ENCODE measurements around the gene EEIG1.
"Not testable (repeated sequence)": the region's sequence is repeated elsewhere in the genome, so short reads cannot be mapped to it uniquely, and the experiment has no call there.

The EEIG1 gene

GRCh38 chr9:127980706-127981558, at the start of gene EEIG1:
EEIG1 (minus strand) TSS chr9:127980989; CDS start chr9:127980137, 852 bp downstream.
- peak; percentile 87 for DNase-seq (ENCODE audit: low read depth)

- DNase-seq (ENCODE audit: low read depth) = no peak
These were observed 46.9 kb upstream of the EEIG1 start for GRCh38 chr9:128027705-128028104.

GRCh38 chr9:128026773-128027541, 46.2 kb upstream of the EEIG1 start:
- DNase-seq (ENCODE audit: low read depth) = peak; percentile 18

- no peak for DNase-seq (ENCODE audit: low read depth)
These were observed 45.5 kb upstream of the EEIG1 start for GRCh38 chr9:128026255-128026772.

- no peak for DNase-seq (ENCODE audit: low read depth)
These were observed 44.9 kb upstream of the EEIG1 start for GRCh38 chr9:128025736-128026135.

- DNase-seq (ENCODE audit: low read depth) = no peak
These were observed 44.0 kb upstream of the EEIG1 start for GRCh38 chr9:128024761-128025308.

GRCh38 chr9:128023671-128024070, 42.9 kb upstream of the EEIG1 start:
- DNase-seq (ENCODE audit: low read depth) = not testable (repeated sequence)

GRCh38 chr9:128022886-128023285, 42.1 kb upstream of the EEIG1 start:
- peak; percentile 34 for DNase-seq (ENCODE audit: low read depth)

GRCh38 chr9:128021098-128021497, 40.3 kb upstream of the EEIG1 start:
- DNase-seq (ENCODE audit: low read depth) = no peak

GRCh38 chr9:128020692-128021091, 39.9 kb upstream of the EEIG1 start:
- no peak for DNase-seq (ENCODE audit: low read depth)

- DNase-seq (ENCODE audit: low read depth) = no peak
These were observed 34.9 kb upstream of the EEIG1 start for GRCh38 chr9:128015696-128016095.

GRCh38 chr9:128011071-128011817, 30.5 kb upstream of the EEIG1 start:
- peak; percentile 23 for DNase-seq (ENCODE audit: low read depth)

GRCh38 chr9:128009639-128010038, 28.9 kb upstream of the EEIG1 start:
- DNase-seq (ENCODE audit: low read depth) = no peak

- DNase-seq (ENCODE audit: low read depth) = no peak
These were observed 27.4 kb upstream of the EEIG1 start for GRCh38 chr9:128008171-128008570.

- DNase-seq (ENCODE audit: low read depth) = peak; percentile 75
These were observed 26.9 kb upstream of the EEIG1 start for GRCh38 chr9:128007566-128008138.

GRCh38 chr9:128006332-128006996, 25.7 kb upstream of the EEIG1 start:
- no peak for DNase-seq (ENCODE audit: low read depth)

- DNase-seq (ENCODE audit: low read depth) = no peak
These were observed 25.1 kb upstream of the EEIG1 start for GRCh38 chr9:128005923-128006322.

GRCh38 chr9:128003966-128004604, 23.3 kb upstream of the EEIG1 start:
- no peak for DNase-seq (ENCODE audit: low read depth)

- DNase-seq (ENCODE audit: low read depth) = no peak
These were observed 22.2 kb upstream of the EEIG1 start for GRCh38 chr9:128002959-128003358.

- DNase-seq (ENCODE audit: low read depth) = peak; percentile 81
These were observed 21.1 kb upstream of the EEIG1 start for GRCh38 chr9:128001779-128002298.

Data from fibroblast of gingiva (primary cell).